GM21576 (cell line): ENCODE data around the gene GAL3ST2.
"Not testable (repeated sequence)": the region's sequence is repeated elsewhere in the genome, so short reads cannot be mapped to it uniquely, and the experiment has no call there.

Experiments used
- ATAC-seq: cut with Tn5 transposase; IDR thresholded peaks from one replicate; pipeline ENCODE4 v1.9.1; 2021; ENCODE audit warnings: mild to moderate bottlenecking, moderate library complexity; ENCODE audit not compliant: unreplicated experiment

GAL3ST2 gene

DNA sequence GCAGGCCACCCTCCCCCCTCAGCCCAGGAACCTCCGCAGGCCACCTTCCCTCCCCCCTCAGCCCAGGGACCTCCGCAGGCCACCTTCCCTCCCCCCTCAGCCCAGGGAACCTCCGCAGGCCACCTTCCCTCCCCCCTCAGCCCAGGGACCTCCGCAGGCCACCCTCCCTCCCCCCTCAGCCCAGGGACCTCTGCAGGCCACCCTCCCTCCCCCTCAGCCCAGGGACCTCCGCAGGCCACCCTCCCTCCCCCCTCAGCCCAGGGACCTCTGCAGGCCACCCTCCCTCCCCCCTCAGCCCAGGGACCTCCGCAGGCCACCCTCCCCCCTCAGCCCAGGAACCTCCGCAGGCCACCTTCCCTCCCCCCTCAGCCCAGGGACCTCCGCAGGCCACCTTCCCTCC is 29.6 kb downstream of the GAL3ST2 start:
- not testable (repeated sequence) for ATAC-seq

DNA sequence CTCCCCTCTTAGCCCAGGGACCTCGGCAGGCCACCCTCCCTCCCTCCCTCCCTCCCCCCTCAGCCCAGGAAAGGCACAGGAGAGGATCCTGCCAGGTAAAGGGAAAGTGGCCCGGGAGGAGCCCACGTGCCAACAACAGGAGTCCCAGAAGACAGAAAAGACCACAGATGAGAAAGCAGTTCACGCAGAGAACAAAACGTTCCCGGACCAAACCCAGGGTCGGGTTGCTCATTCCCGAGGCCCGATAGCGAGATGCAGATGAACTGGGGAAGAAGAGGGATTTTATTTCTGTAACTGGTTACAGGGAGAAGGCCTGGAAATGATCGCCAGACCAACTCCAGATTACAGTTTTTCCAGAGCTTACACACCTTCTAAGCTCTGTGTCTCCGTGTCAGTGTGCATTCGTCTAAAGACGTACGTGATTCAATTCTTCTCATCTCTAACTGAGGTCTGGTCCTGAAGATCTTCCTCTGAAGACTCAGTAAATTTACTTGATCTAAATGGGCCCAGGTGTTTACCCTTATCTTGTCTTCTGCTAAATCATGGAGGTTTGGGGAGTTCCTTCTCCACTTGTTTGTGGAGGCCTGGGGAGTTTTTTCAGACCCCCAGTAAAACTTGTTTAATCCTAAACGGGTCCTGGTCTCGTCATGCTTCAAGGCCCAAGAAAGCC is 31.6 kb downstream of the GAL3ST2 start:
- no peak for ATAC-seq

DNA sequence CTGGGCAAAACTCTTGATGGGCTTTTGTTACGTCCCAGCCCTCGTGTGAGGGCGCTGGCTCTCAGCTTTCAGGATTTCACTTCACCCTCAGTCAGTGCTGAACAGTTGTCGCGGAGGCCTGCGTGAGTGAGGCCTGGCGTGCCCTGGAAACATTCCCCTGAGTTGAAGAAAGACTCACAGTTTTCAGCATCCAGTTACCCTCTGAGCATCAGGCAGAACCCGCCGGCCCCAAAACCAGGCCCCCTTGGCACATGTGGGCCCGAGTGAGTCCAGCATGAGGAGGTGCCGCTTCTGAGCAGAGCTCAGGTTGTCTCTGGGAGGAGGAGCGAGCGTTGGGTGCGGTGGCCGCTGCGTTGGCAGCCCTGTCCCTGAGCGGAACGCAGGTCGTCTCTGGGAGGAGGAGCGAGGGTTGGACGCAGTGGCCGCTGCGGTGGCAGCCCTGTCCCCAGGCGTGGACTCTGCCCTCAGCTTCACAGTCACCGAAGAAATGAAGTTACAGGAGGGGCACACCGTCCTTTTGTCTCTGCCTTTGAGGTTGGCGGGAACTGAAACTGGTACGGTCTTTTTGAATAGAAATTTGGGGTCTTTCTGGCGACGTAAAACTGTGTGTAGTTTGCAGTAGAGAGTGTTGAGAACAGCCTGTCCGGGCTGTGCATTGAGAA is 32.2 kb downstream of the GAL3ST2 start, which contains the start of gene NEU4:
TSS of gene NEU4 (plus strand) at position 473 of the 662 bp plus-strand sequence. CDS start 5,292 bp downstream, outside the sequence.
- ATAC-seq, result no peak

DNA sequence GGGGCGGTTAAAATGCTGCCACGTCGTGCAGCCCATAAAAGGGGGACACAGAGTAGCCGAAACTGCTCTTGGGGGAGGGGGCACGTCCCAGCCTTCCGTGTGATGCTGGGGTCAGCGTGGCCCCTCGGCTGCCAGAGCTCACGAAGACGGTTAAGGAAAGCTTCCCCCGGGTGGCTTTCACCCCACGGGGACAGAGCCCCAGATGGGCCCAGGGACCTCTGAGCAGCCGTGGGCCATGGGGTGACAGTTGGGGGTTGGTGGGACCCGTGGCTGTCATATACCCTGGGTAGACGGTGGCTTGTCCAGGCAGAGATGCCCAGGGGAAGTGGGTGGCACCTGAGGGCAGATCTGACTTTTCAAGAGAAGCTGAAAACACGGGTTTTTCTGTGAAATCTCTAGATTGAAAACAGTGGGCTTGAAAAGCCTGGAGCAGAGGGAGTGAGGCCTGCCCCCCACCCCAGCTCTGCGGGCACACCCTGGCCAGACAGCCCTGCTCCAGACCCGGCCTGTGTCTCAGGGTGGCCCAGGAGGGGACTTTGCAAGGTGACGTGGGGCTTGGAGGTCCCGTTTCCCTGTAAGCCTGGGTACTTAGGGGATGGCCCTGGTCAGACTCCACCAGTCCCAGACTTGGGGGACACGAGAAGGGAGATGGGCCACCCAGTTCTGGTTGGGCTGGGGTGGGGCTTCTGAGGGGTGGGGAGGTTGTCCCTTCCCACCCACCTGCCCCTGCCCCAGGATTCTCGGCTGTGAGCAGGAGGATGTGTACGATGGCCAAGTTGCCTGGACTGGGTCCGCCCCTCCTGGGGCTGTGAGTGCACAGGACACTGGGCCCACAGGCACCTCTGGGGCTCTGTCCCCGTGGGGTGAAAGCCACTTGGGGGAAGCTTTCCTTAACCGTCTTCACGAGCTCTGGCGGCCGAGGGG is 33.0 kb downstream of the GAL3ST2 start:
- ATAC-seq, result no peak

DNA sequence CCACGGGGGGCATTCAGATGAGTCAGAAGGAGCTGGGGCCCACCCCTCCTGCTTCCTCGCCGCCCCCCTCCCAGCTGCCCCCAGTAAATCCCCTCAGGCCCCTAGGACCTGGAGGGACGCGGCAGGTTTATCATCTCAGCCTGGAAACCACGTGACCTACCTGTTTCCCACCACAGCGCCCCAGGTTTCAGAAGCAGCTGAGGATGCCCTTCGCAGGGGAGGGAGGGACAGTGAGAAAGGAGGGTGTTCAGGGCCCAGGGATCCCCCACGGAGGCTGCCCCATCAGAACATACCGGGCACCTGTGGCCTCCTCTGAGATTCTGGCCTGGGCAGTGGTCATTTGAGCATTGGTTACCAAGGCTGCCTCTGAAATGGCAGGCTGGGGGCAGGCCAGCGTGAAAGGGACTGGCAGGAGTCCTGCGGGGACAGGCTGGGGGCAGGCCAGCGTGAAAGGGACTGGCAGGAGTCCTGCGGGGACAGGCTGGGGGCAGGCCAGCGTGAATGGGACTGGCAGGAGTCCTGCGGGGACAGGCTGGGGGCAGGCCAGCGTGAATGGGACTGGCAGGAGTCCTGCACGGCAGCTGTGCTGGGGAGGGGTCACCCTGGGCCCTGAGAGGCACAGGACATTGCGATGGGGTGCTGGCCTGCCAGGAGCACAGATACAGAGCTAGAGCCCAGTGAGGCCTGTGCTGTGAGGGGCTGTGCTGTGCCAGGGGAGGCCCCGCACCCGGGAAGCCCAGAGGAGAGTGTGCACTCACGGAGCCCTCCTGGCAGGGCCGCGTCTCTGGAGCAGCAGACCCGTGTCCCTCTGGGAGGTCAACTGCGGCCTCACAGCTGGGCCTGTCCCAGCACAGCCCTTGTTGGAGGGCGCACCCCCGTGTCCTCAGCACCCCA is 33.9 kb downstream of the GAL3ST2 start:
- no peak for ATAC-seq

DNA sequence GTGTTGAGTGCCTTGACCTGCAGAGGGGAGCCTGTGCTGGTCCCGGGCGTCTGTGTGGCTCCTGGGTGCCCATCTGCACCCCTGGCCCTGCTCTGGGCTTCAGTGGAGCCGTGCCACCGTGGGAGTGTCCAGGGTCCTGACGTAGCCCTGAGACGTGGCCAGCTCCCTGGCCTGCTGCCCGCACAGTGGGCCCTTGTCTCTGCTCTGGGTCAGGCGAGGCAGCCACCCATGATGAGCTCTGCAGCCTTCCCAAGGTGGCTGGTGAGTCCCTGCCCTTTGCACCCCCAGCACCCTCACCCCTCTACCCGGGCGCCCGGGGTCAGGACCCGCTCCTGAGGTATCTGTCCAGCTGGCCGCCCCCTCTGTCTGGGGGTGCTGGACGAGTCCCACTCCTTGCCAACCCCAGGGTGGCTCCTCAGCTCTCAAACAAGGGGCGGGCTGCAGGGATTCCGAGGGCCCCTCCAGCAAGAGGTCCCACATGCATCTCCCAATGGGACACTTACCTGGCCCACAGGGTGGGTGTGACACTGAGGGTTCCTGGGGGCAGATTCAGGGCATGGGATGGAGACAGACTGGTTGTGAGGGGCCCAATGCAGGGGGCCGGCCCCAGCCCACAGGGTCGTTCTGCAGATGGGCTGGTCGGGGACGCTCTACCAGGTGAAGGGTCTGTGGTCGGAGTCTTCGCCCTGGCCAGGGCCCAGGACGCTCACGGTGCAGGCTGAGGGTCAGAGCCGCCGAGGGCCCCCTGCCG is 34.8 kb downstream of the GAL3ST2 start:
- no peak for ATAC-seq

DNA sequence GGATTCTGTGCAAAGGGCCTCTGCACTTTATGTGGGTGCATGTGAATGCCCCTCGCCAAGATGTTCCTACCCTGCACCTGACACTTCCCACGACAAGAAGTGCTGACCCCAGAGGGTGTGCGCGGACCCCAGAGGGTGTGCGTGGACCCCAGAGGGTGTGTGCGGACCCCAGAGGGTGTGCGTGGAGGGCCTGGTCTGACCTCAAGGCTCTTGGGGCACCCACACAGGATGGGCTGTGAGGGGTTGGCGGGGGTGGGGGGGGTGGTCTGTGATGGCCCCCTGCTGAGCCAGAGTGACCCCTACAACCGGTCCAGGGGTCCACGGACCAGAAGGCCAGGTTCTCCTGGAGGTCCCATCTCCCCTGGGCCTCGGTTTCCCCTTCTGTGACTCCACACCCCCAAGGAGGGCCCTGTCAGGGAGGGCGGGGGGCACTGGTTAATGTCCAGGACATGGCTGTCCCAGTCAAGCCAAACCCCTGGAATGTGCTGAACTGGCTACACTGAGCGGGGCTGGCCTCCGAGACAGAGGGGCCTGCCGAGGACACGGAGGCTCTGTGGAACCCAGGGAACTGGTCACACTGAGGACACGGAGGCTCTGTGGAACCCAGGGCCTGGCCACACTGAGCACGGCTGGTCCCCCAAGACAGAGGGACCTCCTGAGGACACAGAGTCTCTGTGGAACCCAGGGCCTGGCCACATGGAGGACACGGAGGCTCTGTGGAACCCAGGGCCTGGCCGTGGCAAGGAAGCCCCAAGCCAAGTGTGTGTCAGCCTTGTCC is 35.5 kb downstream of the GAL3ST2 start:
- no peak for ATAC-seq

DNA sequence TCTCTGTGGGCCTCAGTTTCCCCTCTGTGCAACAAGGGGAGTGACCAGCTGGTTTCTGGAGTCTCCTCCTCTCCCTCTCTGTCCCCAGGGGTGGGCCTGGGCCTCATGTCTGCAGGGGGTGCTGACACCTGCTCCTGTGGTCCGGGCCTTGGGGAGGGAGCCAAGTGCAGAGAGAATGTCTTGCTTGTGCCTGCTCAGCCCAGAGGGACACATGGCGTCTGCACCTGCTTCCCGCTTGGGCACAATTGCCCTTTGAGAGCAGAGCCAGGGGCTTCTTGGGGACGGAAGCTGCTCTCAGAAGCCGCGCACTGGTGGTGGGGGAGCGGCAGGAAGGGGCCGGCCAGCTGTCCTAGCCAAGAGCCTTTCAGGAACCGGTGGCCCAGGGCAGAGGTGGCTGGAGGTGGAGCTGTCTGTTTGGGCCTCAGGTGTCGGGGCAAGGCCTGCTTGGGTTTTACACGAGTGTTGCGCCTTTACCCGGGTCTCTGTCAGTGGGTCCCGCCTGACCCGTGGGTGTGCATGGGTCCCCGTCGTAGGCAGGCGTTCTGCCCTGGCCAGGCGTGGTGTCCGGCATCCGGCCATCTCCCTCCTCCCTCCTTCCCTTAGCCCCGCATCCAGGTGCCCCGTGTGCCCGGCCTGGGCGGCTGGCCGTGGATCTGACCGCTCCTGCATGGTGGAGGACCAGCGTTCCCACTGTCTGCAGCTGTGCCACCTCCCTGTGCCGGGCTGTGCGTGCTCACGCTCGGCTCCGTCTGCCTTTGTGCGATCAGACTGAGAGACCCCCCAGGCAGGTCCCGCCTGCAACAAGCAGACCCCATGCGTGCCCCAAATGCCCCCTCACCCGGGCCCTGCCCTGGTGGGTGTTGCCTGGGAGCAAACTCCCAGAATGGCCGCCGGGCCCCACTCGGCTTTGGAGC is 36.4 kb downstream of the GAL3ST2 start:
- ATAC-seq, result no peak

DNA sequence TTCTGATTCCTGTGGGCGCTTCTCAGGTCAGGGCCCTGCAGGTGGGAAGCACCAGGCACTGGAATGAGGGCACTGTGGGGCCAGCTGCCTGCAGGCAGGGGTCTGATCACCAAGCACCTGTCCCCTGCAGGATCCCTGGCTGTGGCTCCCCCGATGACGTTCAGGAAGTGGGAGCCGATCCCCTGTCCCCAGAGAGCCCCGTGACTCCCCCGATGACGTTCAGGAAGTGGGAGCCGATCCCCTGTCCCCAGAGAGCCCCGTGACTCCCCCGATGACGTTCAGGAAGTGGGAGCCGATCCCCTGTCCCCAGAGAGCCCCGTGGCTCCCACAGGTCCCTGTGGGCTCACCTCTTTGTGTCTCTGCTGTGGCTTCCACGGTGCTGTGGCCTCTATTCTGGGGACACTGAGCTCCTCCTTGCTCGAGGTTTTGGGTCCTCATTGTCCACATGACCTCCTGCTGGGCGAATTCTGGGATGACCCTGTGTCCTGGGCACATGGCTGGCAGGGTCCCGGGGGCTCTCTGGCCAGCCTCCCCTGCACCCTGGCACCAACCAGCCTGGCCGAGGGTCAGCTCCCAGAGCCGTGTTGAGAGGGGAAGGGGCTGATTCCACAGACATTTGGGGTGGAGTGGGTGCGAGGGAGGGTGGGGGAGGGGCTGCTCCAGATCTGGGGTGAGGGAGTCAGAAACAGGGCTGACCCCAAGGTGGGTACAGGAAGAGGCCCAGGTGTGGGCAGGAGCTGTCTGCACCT is 37.2 kb downstream of the GAL3ST2 start:
- no peak for ATAC-seq

DNA sequence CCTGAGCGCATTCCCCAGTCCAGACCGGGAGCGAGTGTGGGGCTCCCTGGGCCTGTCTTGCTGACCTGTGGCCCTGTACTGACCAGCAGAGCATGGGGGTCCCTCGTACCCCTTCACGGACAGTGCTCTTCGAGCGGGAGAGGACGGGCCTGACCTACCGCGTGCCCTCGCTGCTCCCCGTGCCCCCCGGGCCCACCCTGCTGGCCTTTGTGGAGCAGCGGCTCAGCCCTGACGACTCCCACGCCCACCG is 37.7 kb downstream of the GAL3ST2 start:
- no peak for ATAC-seq

DNA sequence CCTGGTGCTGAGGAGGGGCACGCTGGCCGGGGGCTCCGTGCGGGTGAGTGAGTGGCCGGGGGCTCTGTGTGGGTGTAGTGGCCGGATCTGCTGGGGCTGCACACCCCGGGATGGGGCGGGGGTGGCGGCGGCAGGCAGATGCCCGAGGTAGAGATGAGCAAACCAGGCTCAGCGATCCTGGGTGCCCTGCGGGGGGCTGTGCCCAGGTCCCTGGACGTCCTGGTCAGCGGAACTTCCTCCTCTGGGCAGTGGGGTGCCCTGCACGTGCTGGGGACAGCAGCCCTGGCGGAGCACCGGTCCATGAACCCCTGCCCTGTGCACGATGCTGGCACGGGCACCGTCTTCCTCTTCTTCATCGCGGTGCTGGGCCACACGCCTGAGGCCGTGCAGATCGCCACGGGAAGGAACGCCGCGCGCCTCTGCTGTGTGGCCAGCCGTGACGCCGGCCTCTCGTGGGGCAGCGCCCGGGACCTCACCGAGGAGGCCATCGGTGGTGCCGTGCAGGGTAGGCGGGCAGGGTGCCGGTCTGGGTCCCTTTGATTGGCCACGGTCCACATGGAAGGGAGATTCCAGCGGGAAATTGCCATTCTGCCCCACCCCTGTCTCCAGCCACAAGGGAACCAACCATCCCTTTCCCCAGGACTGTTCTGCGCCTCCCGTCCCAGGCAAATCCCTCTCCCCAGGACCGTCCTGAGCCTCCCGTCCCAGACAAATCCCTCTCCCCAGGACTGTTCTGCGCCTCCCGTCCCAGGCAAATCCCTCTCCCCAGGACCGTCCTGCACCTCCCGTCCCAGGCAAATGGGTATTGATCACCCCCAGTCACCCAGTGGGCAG is 38.2 kb downstream of the GAL3ST2 start:
- ATAC-seq, result no peak

DNA sequence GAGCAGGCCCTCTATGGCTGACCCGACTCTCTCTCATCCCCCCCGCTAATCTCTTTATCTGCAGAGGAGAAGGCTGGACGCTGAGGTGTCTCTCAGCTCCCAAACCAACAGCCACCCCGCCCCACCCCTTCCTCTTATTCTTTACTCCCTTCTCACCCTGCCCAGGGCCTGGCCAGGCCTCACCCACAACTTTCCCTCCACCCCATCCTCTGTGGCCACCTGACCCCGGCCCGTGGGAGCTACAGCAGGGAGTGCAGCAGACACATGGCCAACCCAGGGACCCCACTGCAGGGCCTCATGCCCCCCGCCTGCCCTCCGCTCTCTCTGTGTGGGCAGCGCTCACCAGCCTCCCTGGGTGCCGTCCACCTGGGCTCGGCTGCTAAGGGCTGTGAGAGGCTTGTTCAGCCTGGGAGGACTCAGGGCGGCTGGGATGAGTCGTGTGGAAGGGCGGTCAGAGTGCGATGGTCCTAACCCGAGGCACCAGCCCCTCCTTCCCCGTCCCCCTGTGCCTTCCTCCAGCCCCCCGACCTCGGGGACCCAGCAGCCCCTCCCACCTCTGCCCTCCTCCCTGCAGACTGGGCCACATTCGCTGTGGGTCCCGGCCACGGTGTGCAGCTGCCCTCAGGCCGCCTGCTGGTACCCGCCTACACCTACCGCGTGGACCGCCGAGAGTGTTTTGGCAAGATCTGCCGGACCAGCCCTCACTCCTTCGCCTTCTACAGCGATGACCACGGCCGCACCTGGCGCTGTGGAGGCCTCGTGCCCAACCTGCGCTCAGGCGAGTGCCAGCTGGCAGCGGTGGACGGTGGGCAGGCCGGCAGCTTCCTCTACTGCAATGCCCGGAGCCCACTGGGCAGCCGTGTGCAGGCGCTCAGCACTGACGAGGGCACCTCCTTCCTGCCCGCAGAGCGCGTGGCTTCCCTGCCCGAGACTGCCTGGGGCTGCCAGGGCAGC is 39.1 kb downstream of the GAL3ST2 start:
- no peak for ATAC-seq

DNA sequence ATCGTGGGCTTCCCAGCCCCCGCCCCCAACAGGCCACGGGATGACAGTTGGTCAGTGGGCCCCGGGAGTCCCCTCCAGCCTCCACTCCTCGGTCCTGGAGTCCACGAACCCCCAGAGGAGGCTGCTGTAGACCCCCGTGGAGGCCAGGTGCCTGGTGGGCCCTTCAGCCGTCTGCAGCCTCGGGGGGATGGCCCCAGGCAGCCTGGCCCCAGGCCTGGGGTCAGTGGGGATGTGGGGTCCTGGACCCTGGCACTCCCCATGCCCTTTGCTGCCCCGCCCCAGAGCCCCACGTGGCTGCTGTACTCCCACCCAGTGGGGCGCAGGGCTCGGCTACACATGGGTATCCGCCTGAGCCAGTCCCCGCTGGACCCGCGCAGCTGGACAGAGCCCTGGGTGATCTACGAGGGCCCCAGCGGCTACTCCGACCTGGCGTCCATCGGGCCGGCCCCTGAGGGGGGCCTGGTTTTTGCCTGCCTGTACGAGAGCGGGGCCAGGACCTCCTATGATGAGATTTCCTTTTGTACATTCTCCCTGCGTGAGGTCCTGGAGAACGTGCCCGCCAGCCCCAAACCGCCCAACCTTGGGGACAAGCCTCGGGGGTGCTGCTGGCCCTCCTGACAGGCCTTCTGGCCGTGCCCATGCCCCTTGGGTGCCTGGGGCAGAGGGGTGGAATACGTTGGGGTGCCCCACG is 40.0 kb downstream of the GAL3ST2 start:
- no peak for ATAC-seq

DNA sequence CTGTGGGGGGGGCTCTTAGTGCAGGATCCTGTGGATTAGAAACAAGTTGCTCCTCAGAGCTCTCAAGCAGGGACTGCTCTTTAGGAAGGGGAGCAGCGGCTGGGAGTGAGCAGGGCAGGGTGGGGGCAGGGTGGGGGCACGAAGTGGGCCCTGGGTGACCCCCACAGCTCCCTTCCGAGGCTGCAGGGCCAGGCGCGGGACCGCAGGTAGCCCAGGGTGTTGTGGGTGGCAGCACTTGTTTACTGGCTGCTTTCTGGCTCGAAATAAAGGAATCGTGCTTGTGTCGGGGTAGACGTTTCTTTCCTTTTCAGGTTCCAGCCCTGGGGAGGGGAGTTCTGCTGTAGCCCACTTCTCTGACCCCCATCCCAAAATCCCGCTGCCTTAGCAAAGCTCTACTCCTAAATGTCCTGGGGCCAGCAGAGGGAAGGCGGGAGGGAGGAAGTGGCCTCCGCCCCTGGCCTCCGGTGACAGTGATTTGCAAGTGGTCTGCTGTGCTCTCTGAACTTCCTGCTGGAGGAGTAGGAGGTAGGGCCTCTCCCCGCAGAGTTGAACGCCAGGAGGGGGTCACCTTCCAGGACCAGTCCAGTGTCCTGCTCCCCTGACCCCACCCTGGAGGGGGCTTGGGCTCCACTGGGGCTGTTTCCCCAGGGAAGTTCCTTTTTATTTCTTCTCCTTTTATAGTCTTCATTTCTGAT is 40.7 kb downstream of the GAL3ST2 start:
- no peak for ATAC-seq
